PFSK-1 (cell line): Measurements from ENCODE around the gene MGAT5.

ENCODE experiments used
- FOXP2 ChIP-seq: optimal IDR thresholded peaks from 2 replicates; pipeline ENCODE3; 2011; ENCODE audit warnings: borderline replicate concordance, control low read depth, inconsistent platforms; ENCODE audit not compliant: insufficient read depth; ENCODE audit errors: extremely low read length, extremely low read depth
- POLR2AphosphoS5 ChIP-seq: IDR thresholded peaks from 2 replicates; pipeline ENCODE4 v1.6.1; 2012; ENCODE audit warnings: low read depth, mild to moderate bottlenecking, control low read depth, low read length, moderate library complexity
- SIN3A ChIP-seq: IDR thresholded peaks from 2 replicates; pipeline ENCODE4 v1.6.1; 2012; ENCODE audit warnings: mild to moderate bottlenecking, low read length, moderate library complexity, borderline replicate concordance; ENCODE audit not compliant: insufficient read depth
- TAF1 ChIP-seq: IDR thresholded peaks from 2 replicates; pipeline ENCODE4 v1.6.1; 2012; ENCODE audit warnings: low read length, control low read depth, borderline replicate concordance; ENCODE audit not compliant: insufficient read depth

- TF ChIP-seq POLR2AphosphoS5 (no peak), TAF1 (no peak), SIN3A (no peak), FOXP2 (no peak)
These were observed 179.6 kb downstream of the MGAT5 start for GRCh38 chr2:134433469-134433868.
